Fibroblast of upper back skin (primary cell): ENCODE measurements around the gene WDR18.

ENCODE experiments used
- DNase-seq: peaks from one replicate; pipeline ENCODE4 v3.0.0-alpha.2; 2013

Gene WDR18

DNA sequence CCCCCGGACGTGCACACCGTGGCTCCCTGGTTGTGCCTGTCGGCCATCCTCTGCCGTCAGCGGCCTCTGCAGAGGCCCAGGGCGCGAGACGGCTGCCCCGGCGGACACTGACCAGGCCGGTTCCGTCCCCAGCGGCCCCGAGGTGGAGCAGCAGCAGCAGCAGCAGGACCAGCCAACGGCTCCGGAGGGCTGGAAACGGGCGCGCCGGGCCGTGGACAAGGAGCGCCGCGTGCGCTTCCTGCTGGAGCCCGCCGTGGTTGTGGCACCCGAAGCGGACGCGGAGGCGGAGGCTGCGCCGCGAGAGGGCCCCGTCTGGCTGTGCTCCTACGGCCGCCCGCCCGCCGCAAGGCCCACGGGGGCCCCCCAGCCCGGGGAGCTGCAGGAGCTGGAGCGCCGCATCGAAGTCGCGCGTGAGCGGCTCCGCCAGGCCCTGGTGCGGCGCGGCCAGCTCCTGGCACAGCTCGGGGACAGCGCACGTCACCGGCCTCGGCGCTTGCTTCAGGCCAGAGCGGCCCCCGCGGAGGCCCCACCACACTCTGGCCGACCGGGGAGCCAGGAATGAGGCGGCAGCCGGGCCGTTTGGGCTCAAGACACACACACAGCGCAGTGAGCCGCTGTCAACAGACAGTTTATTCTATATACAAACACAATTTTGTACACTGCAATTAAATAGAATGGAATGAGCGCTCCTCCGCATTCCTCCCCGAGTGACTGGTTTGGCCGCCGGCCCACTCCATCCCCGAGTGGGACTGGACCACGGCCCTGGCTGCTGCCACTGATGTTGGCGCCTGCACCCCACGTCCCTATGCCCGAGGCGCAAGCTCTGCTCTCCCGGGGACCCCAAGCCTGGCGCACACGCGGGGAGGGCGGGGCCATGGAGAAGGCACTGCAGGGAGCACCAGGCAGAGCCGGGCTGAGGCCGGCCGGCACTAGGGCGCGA, 25.2 kb downstream of the WDR18 start:
- peak; percentile 11 for DNase-seq

DNA sequence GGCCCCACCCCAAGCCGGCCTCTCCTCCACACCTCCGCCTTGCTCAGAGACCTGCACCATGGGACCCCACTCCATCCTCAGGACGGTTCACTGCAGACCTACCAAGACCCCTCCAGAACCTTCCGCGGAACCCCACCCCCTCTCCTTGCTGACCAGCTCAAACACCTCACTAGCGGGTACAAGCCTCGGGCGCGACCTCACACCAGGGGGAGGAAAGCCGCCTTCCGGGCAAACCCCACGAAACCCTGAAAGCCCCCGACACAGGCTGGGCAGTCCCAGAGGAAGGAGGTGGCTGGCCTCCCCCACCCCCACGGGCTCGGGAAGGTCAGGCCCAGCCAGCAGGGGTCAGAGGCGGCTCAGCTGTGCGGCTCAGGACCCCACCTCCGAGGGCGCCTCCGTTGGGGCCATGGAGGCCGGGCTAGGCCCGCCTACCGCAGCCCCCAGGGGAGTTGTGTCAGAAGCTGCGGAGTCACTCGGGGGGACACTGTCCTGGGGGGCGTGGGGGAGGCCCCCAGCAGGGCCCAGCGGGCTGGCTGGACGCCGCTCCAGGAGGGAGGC, 25.9 kb downstream of the WDR18 start:
- DNase-seq = no peak

- DNase-seq = no peak
Observed at GRCh38 chr19:1010586-1011510, 26.7 kb downstream of the WDR18 start.

GRCh38 chr19:1011831-1012333, 27.7 kb downstream of the WDR18 start:
- DNase-seq = no peak

GRCh38 chr19:1012334-1012733, 28.2 kb downstream of the WDR18 start:
- DNase-seq = no peak

DNA sequence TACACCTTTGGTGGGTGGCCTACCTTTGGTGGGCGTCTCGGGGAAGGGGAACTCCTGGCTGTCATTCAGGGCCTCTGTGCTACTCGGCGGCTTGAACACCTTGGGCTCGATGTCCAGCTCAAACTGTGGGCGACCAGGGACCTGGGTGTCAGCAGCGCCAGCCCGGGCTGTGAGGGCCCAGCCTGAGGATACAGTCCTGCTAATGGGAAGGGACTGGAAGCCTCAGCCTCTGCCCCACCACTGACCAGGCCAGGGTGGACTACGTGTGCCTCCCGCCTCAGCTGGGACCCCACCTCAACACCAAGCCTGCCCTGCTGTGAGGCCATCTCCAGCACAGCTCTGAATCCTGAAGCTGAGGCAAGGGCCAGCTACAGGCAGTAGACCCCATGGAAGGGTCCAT, 29.1 kb downstream of the WDR18 start:
- no peak for DNase-seq

- no peak for DNase-seq
Observed at GRCh38 chr19:1014161-1015060, 30.3 kb downstream of the WDR18 start.

DNA sequence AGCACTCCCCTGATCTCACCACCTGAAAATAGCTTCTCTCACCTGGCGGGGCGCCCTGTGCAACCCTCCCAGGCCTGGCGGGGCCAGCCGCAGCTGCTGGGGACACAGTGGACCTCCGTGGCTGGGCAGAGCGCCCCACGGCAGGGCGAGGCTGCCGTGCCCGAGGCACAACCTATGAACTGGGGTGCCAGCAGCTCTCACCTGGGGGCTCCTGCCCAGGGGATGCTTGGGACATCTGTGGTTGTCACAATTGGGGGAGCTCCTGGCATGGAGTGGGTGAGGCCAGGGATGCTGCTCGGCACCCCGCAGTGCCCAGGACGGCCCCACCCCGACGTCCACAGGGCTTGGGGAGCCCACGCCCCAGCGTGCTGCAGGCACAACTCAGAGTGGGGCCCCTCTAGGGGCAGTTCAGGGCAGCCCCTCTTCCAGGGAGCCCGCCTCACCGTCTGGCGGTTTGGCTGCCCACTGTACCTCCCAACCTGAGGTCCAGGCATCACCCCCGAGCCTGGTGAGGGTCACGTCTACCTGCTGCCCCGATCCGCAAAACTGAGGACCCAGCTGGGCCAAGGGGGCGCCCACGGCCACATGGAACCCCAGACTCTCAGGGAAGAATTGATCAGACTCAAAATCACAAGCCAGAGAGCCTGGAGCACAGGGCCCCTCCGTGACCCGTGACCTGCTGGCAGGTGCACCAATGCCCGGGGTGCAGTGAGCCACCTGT, 31.1 kb downstream of the WDR18 start:
- DNase-seq = no peak

DNA sequence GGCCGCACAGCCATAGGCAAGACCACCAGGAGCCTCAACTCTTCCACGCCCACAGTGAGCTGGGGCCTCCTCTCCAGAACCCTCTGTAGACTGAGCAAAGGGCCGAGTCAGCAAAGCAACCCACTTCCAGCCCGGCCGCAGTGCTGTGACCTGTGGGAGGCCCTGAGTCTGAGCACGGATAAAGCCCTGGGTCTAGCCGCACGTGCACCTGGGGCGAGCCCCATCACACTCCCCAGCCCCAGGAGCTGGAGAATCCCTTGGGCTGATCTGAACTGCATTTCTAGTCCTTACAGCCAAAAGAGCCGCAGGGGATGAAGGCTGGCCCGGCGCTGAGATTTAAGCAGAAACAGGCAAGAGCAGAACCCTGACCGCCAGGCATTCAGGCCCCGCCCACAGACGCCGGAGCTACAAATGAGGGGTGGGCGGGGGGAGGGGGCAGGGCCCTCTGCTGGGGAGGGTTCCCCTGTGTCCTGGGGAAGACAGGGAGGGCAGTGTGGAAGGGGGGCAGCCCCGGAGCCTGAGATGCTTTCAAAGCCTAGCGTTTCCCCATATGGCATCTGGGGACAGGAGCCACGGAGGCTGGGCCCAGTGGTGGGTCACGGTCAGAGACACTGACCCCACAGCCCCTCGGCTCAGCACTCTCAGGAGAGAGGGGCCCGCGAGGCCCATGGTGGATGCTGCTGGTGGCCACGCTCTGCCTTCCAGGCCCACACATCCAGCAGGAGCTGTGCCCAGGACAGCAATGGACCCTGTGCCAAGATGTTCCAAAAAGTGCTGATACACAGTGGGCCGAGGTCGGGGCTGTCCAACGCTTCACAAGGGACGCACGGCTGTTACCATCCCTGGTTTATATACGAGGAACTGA, 31.9 kb downstream of the WDR18 start:
- no peak for DNase-seq

- DNase-seq = no peak
Observed at GRCh38 chr19:1016647-1017114, 32.5 kb downstream of the WDR18 start.

- no peak for DNase-seq
Observed at GRCh38 chr19:1017115-1017905, 33.2 kb downstream of the WDR18 start.

DNA sequence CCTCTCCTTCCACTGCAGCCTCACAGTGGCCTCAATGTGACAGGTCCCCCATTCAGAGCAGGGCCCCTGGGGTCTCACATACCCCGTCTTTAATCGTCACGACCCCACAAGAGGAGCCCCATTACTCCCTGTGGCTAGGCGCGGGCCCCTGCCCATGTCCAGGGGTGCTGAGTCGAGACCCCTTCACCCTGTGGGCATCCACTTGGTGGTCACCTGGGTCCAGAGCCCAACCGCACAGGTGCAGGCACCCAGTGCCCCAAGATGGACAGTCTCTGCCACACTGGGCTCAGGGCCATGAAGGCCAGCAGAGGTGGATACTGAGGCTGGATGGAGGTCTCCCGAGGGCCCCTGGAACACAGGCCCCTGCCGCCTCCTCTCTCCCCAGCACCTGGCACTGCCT, 33.8 kb downstream of the WDR18 start:
- DNase-seq = no peak

GRCh38 chr19:1018393-1018792, 34.2 kb downstream of the WDR18 start:
- DNase-seq = no peak

DNA sequence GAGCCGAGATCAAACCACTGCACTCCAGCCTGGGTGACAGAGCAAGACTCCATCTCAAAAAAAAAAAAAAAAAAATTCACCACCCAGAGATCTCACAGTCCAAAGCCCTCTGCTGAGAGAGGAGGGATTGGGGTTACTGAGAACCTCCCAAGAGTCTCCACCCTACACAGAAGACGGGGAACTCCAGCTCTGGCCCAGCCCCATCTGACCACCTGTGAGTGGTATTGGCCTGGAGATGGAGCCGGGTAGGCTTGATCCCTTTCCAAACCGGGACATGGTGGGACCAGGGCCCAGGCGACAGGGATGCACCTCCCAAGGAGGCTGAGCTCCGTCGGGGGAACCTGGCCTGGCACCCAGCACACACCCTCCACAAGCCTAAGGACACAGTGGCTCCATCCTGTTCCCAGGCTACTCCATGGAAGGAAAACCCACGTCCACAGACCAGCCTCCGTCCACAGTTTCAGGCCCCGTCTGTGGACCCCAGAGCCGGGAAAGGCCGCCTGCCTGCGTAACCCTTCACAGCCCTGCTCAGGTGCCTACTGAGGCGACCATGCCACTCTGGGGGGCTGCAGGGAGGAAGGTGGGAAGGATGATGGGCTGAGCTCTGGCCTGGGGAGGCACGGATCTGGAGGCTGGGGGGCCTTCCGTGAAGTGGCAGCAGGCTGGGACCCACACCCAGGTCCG, 34.9 kb downstream of the WDR18 start:
- no peak for DNase-seq

GRCh38 chr19:1019616-1019961, 35.4 kb downstream of the WDR18 start:
- DNase-seq = no peak

- DNase-seq = no peak
Observed at GRCh38 chr19:1019980-1020867, 36.1 kb downstream of the WDR18 start.

GRCh38 chr19:1020868-1021425, 36.8 kb downstream of the WDR18 start, which contains the start of gene TMEM259:
Gene TMEM259, minus strand, starts transcription at chr19:1021123. Its CDS starts 127 bp downstream, at chr19:1020996.
- DNase-seq = peak; percentile 98
